PFSK-1 (cell line): ENCODE measurements around the gene NEIL3.

ENCODE experiments used
- FOXP2 ChIP-seq: optimal IDR thresholded peaks from 2 replicates; pipeline ENCODE3; 2011; ENCODE audit warnings: borderline replicate concordance, control low read depth, inconsistent platforms; ENCODE audit not compliant: insufficient read depth; ENCODE audit errors: extremely low read length, extremely low read depth
- POLR2AphosphoS5 ChIP-seq: IDR thresholded peaks from 2 replicates; pipeline ENCODE4 v1.6.1; 2012; ENCODE audit warnings: low read depth, mild to moderate bottlenecking, control low read depth, low read length, moderate library complexity
- REST ChIP-seq, 2 experiments: IDR thresholded peaks; 2 replicates each; pipeline versions ENCODE4 v1.6.1 to v1.8.0; 2011 to 2012; ENCODE audit warnings: low read depth in 2 of 2, low read length in 2 of 2, control low read depth in 1 of 2, inconsistent platforms in 1 of 2, mild to moderate bottlenecking in 1 of 2, moderate library complexity in 1 of 2; ENCODE audit not compliant: insufficient read depth in 1 of 2
- SIN3A ChIP-seq: IDR thresholded peaks from 2 replicates; pipeline ENCODE4 v1.6.1; 2012; ENCODE audit warnings: mild to moderate bottlenecking, low read length, moderate library complexity, borderline replicate concordance; ENCODE audit not compliant: insufficient read depth
- TAF1 ChIP-seq: IDR thresholded peaks from 2 replicates; pipeline ENCODE4 v1.6.1; 2012; ENCODE audit warnings: low read length, control low read depth, borderline replicate concordance; ENCODE audit not compliant: insufficient read depth

GRCh38 chr4:177339477-177340374 lies 30.1 kb downstream of the NEIL3 start:
- TF ChIP-seq POLR2AphosphoS5 (no peak), REST (IDR thresholded peaks at IDR 0.05; ENCODE audit: insufficient read depth in 1 of 2, low read depth in 2 of 2, low read length in 2 of 2) (no peak), TAF1 (no peak), SIN3A (no peak), FOXP2 (no peak)
